K562 (cell line): Measurements from ENCODE around the gene CCDC13. TPM values are rescaled to one million over a fixed set of nuclear protein-coding genes. Genes with fewer than 3 reads are reported as not detected.

Experiments
- ATAC-seq: fragments of 200-7000 bp; cut with Tn5 transposase; 3 replicates; pipeline ENCODE4 v1.9.1; 2020; ENCODE audit warnings: moderate library complexity
- BruUV-seq: library from RNA; stranded (reverse); fragments of 400-500 nt; replicated peaks from 2 replicates; lab custom pipeline; 2021; lab: Mats Ljungman, UMichigan
- CTCF ChIA-PET: fragments of 300-600 bp; formaldehyde crosslinking; extraction: SDS; loops from one replicate; lab custom pipeline; 2021; ENCODE audit warnings: low intra/inter-chr PET ratio; lab: Yijun Ruan, JAX
- POLR2A ChIA-PET: fragments of 300-600, 350-650 bp; sonication (Branson Sonifier 250); formaldehyde crosslinking; extraction: SDS; loops from one replicate; lab custom pipeline; 2021; ENCODE audit warnings: antibody characterized with exemption, inconsistent platforms; lab: Yijun Ruan, JAX
- DNase-seq, 4 experiments: peaks; one replicate each; pipeline versions ENCODE4 v3.0.0 to v3.0.0-alpha.2; 2011 to 2018; ENCODE audit warnings: low spot score in 3 of 4, mixed read lengths in 3 of 4; ENCODE audit errors: extremely low read depth in 1 of 4
- FAIRE-seq: peaks from 2 replicates; lab custom pipeline; 2011; peaks lifted over from hg19 to GRCh38; lab: Jason Lieb, UNC
- H2AFZ ChIP-seq: 2 replicates; pipeline ENCODE4 v1.6.0; 2011; ENCODE audit warnings: low read depth, low read length, control low read depth, inconsistent platforms
- H3K27ac ChIP-seq: fragments of 200-600 bp; 3 replicates; pipeline ENCODE4 v1.8.0; 2011; ENCODE audit warnings: low read depth, mild to moderate bottlenecking, control low read depth, inconsistent platforms, low read length, moderate library complexity, mixed read lengths; ENCODE audit errors: extremely low read depth
- H3K27me3 ChIP-seq, 2 experiments: fragments of 300-600 bp in 1 of 2; 2 replicates in 1 of 2; 3 replicates in 1 of 2; pipeline versions ENCODE4 v1.6.0 to v1.8.0; 2011; ENCODE audit warnings: inconsistent platforms in 2 of 2, low read length in 2 of 2, mild to moderate bottlenecking in 1 of 2, mixed read lengths in 1 of 2, moderate library complexity in 1 of 2; ENCODE audit not compliant: control insufficient read depth in 2 of 2, insufficient read depth in 2 of 2
- H3K36me3 ChIP-seq: fragments of 300-600 bp; 3 replicates; pipeline ENCODE4 v1.8.0; 2011; ENCODE audit warnings: mild to moderate bottlenecking, low read length, inconsistent platforms; ENCODE audit not compliant: control insufficient read depth, insufficient read depth
- H3K4me1 ChIP-seq, 2 experiments: fragments of 200-600 bp in 1 of 2; replicated peaks in 1 of 2; 2 replicates in 1 of 2; 3 replicates in 1 of 2; pipeline versions ENCODE4 v1.5.1 to v1.8.0; 2011; ENCODE audit warnings: inconsistent platforms in 2 of 2, low read length in 2 of 2, mild to moderate bottlenecking in 1 of 2, mixed read lengths in 1 of 2, moderate library complexity in 1 of 2; ENCODE audit not compliant: control insufficient read depth in 2 of 2, insufficient read depth in 2 of 2
- H3K4me2 ChIP-seq: 2 replicates; pipeline ENCODE4 v1.6.1; 2011; ENCODE audit warnings: low read length, control low read depth, inconsistent platforms, mixed read lengths; ENCODE audit not compliant: insufficient read depth
- H3K4me3 ChIP-seq: fragments of 200-600 bp; sonication (generic), shearing (Covaris generic); 2 replicates; pipeline ENCODE4 v1.5.1; 2016; ENCODE audit warnings: control low read depth, inconsistent platforms
- H3K79me2 ChIP-seq: fragments of 200-600 bp; 3 replicates; pipeline ENCODE4 v1.8.0; 2011; ENCODE audit warnings: low read length, inconsistent platforms; ENCODE audit not compliant: control insufficient read depth, insufficient read depth
- H3K9ac ChIP-seq, 2 experiments: 2 replicates each; pipeline versions ENCODE4 v1.6.0 to v1.6.1; 2011; ENCODE audit warnings: low read depth in 2 of 2, low read length in 2 of 2, control low read depth in 1 of 2, inconsistent platforms in 1 of 2, mild to moderate bottlenecking in 1 of 2, mixed read lengths in 1 of 2; ENCODE audit not compliant: insufficient read depth in 1 of 2
- H3K9me1 ChIP-seq: one replicate; pipeline ENCODE4 v1.6.0; 2011; ENCODE audit warnings: inconsistent platforms, mild to moderate bottlenecking, low read length, moderate library complexity; ENCODE audit not compliant: control insufficient read depth, insufficient read depth
- H3K9me3 ChIP-seq: replicated peaks from 2 replicates; pipeline ENCODE4 v1.5.1; 2011; ENCODE audit warnings: low read depth, low read length, inconsistent platforms; ENCODE audit not compliant: control insufficient read depth, insufficient read depth
- H4K20me1 ChIP-seq: replicated peaks from 2 replicates; pipeline ENCODE4 v1.6.1; 2011; ENCODE audit warnings: low read length, inconsistent platforms, mixed read lengths; ENCODE audit not compliant: control insufficient read depth, insufficient read depth
- ADNP ChIP-seq: fragments of 200-800 bp; sonication (Bioruptor generic); IDR thresholded peaks from 2 replicates; pipeline ENCODE4 v1.6.1; 2016; ENCODE audit warnings: missing genetic modification characterization, missing compliant biosample characterization
- ATF4 ChIP-seq: fragments of 450-650 bp; formaldehyde crosslinking; IDR thresholded peaks from 2 replicates; pipeline ENCODE4 v1.4.0; 2022; ENCODE audit warnings: mild to moderate bottlenecking, moderate library complexity
- BHLHE40 ChIP-seq: IDR thresholded peaks from 2 replicates; pipeline ENCODE4 v1.6.1; 2011; ENCODE audit warnings: low read length, improper control_type of control experiment
- CTBP1 ChIP-seq: fragments of 450-650 bp; IDR thresholded peaks from 2 replicates; pipeline ENCODE4 v1.6.1; 2016; ENCODE audit warnings: borderline replicate concordance
- E2F3 ChIP-seq: fragments of 250-450 bp; sonication (Bioruptor Pico); IDR thresholded peaks from 2 replicates; pipeline ENCODE4 v1.4.0; 2020; ENCODE audit warnings: mild to moderate bottlenecking
- FOXJ2 ChIP-seq: fragments of 200-800 bp; sonication (Bioruptor generic); IDR thresholded peaks from 2 replicates; pipeline ENCODE4 v1.6.1; 2016; ENCODE audit warnings: missing genetic modification characterization, missing compliant biosample characterization
- GABPB2 ChIP-seq: fragments of 250-450 bp; sonication (Bioruptor Pico); conservative IDR thresholded peaks from 2 replicates; pipeline ENCODE4 v1.5.1; 2021; ENCODE audit warnings: mild to moderate bottlenecking
- KLF1 ChIP-seq: fragments of 450-650 bp; IDR thresholded peaks from 2 replicates; pipeline ENCODE4 v1.6.1; 2016; ENCODE audit warnings: missing genetic modification characterization, missing compliant biosample characterization
- MLLT1 ChIP-seq, 2 experiments: fragments of 450-650 bp; IDR thresholded peaks; 2 replicates each; pipeline ENCODE4 v1.6.1; 2016
- NR4A1 ChIP-seq, 2 experiments: fragments of 250-450 bp in 1 of 2; fragments of 450-650 bp in 1 of 2; sonication (Bioruptor Pico) in 1 of 2; IDR thresholded peaks; 2 replicates each; pipeline versions ENCODE4 v1.4.0 to v1.6.1; 2016 to 2020; ENCODE audit warnings: mild to moderate bottlenecking in 2 of 2, missing compliant biosample characterization in 1 of 2, missing genetic modification characterization in 1 of 2, moderate library complexity in 1 of 2
- PHB ChIP-seq: fragments of 250-450 bp; sonication (Bioruptor Pico); IDR thresholded peaks from 2 replicates; pipeline ENCODE4 v1.5.0; 2021
- POLR2A ChIP-seq: fragments of 450-650 bp; conservative IDR thresholded peaks from 2 replicates; pipeline ENCODE4 v1.6.1; 2016
- POLR3G ChIP-seq: IDR thresholded peaks from 2 replicates; pipeline ENCODE4 v1.6.1; 2011; ENCODE audit not compliant: insufficient read length, insufficient replicate concordance; ENCODE audit errors: extremely low read depth
- RBFOX2 ChIP-seq: fragments of 200-400 bp; formaldehyde crosslinking; IDR thresholded peaks from 2 replicates; pipeline ENCODE4 v1.6.1; 2017; ENCODE audit warnings: low read depth, mild to moderate bottlenecking, low read length, moderate library complexity
- SMARCB1 ChIP-seq: IDR thresholded peaks from 2 replicates; pipeline ENCODE4 v1.6.1; 2011; ENCODE audit warnings: improper control_type of control experiment, low read depth; ENCODE audit not compliant: insufficient read length
- SP1 ChIP-seq: sonication (generic); formaldehyde crosslinking; IDR thresholded peaks from 2 replicates; pipeline ENCODE4 v1.8.1; 2022; ENCODE audit warnings: mild to moderate bottlenecking, missing genetic modification reagents
- ZNF316 ChIP-seq: fragments of 450-650 bp; IDR thresholded peaks from 2 replicates; pipeline ENCODE4 v1.6.1; 2016
- ZNF41 ChIP-seq: fragments of 250-450 bp; sonication (Bioruptor Pico); conservative IDR thresholded peaks from 2 replicates; pipeline ENCODE4 v1.4.0; 2020; ENCODE audit warnings: mild to moderate bottlenecking
- ZNF444 ChIP-seq: fragments of 250-450 bp; sonication (Bioruptor Pico); IDR thresholded peaks from 2 replicates; pipeline ENCODE4 v1.4.0; 2020; ENCODE audit warnings: mild to moderate bottlenecking, moderate library complexity
- ZSCAN32 ChIP-seq: fragments of 450-650 bp; formaldehyde crosslinking; IDR thresholded peaks from 2 replicates; pipeline ENCODE4 v1.4.0; 2020; ENCODE audit warnings: mild to moderate bottlenecking, moderate library complexity
- WGBS: fragments of 100-300 bp; shearing (Covaris generic); methylation state at CpG from one replicate; pipeline ENCODE4 v1.1.6; 2016; ENCODE audit warnings: low coverage, mixed read lengths; ENCODE audit not compliant: insufficient coverage; ENCODE audit errors: missing lambda C conversion rate; 5-methylcytosine and 5-hydroxymethylcytosine counted together
- in situ Hi-C: fragments of 300-500 bp; cut with MboI; formaldehyde crosslinking; loops from 4 replicates; pipeline ENCODE4 v1.15.0; 2018; ENCODE audit warnings: inconsistent platforms, mixed read lengths
- intact Hi-C: fragments of 100-400 bp; cut with micrococcal nuclease; formaldehyde crosslinking; loops from 2 replicates; pipeline ENCODE4 v1.14.2; 2022
- polyA plus RNA-seq, 8 experiments: library from polyadenylated mRNA; depleted of rRNA in 4 of 8; stranded (reverse) in 5 of 8; unstranded in 3 of 8; fragments of >200 nt; fragmentation: Nextera tagmentation in 2 of 8; fragmentation: Illumina TruSeq in 1 of 8; extraction: Ambion mirVana in 2 of 8; extraction: Trizol in 1 of 8; gene quantifications; 2 replicates each; pipeline versions ENCODE4 v1.2.1 to v1.2.3, GENCODE V29; 2011 to 2014; ENCODE audit warnings: inconsistent platforms in 1 of 8, missing spikeins in 1 of 8
- total RNA-seq, 7 experiments: library from RNA; depleted of rRNA in 6 of 7; stranded (reverse); fragments of >200 nt in 6 of 7; fragmentation: Illumina TruSeq in 2 of 7; extraction: Trizol in 2 of 7; gene quantifications; 2 replicates each; pipeline versions ENCODE4 v1.2.1 to v1.2.3, GENCODE V29; 2011 to 2021; ENCODE audit warnings: low replicate concordance in 1 of 7
- TF ChIP-seq, protein P1 (sequence below): fragments of 450-650 bp; formaldehyde crosslinking; IDR thresholded peaks from 2 replicates; pipeline ENCODE4 v1.4.0; 2020; ENCODE audit warnings: mild to moderate bottlenecking, moderate library complexity

Gene CCDC13
- total and polyA plus RNA-seq, 9 of the 15 experiments (the other 6 are each of a cell fraction or from before 2014, with no cell fraction given) = 0.20 to 0.70 (median 0.48) TPM; not detected in 2

GRCh38 chr3:42804106-42804830 lies 31.2 kb upstream of the CCDC13 start, which contains the start of gene HIGD1A:
Gene HIGD1A (minus strand): TSS chr3:42804490. CDS start chr3:42794253, 10,237 bp downstream.
- Histone ChIP-seq H2AFZ (peak within 1 kb of the TSS; percentile 95), H3K27ac (peak within 1 kb of the TSS; percentile 83), H3K4me2 (peak within 1 kb of the TSS; percentile 88), H3K4me3 (peak within 1 kb of the TSS; percentile 75), H4K20me1 (no peaks in the 10 kb centered on the region), H3K79me2 (peaks cover 51% of the 10 kb centered on the region), H3K9ac (peak within 1 kb of the TSS; percentile 90 to 99), H3K9me1 (no peaks in the 10 kb centered on the region), H3K36me3 (peaks cover 27% of the 10 kb centered on the region; the same call in 2 of the 3 replicates), H3K9me3 (no peaks in the 10 kb centered on the region), H3K27me3 (no peaks in the 10 kb centered on the region), H3K4me1 (peaks cover 20 to 26% of the 10 kb centered on the region in 2 experiments; a peak in 4 of 5 replicates)
- POLR2A ChIA-PET = interaction anchor here (0.9 to 3.0 kb wide), 12 partner anchors 8 to 213 kb away, joined by 3 to 19 read pairs (median 4); no protein-coding TSS in a partner anchor
- ATAC-seq (peak; percentile 98), FAIRE-seq (peak; percentile 86), DNase-seq (peak; percentile 99 to 100 (median 100))
- WGBS = under 1% methylated on average over 62 of the region's 63 CpGs
- in situ Hi-C loops (no loop called here), intact Hi-C loops (no loop called here)
- CTCF ChIA-PET = no interaction called here
- BruUV-seq = no TSS peak
- TF ChIP-seq NR4A1 (CRISPR knock-in tag; IDR thresholded peaks at IDR 0.05) (0 out of 2 replicates have a peak, but pooled peaks have one; percentile 64), NR4A1 (tag; IDR thresholded peaks at IDR 0.05) (no peak), MLLT1 (IDR thresholded peaks at IDR 0.05) (peak; percentile 72 to 87; a peak in 3 of 4 replicates), ATF4 (CRISPR knock-in tag) (peak; percentile 65), ZNF444 (no peak), ADNP (tag) (no peak), SMARCB1 (peak; percentile 19), FOXJ2 (tag) (no peak), E2F3 (CRISPR knock-in tag) (0 out of 2 replicates have a peak, but pooled peaks have one; percentile 67), POLR3G (no peak), BHLHE40 (peak; percentile 89), ZSCAN32 (CRISPR knock-in tag) (peak; percentile 37), SP1 (peak; percentile 65), RBFOX2 (peak; percentile 98), ZNF41 (CRISPR knock-in tag) (0 out of 2 replicates have a peak, but pooled peaks have one; percentile 13), KLF1 (peak; percentile 51; the same call in 1 of the 2 replicates), ZNF316 (peak; percentile 33), POLR2A (peak; percentile 96), CTBP1 (peak; percentile 68), PHB (CRISPR knock-in tag) (peak; percentile 91; the same call in 1 of the 2 replicates), GABPB2 (CRISPR knock-in tag) (no peak)
- TF ChIP-seq, protein P1, sequence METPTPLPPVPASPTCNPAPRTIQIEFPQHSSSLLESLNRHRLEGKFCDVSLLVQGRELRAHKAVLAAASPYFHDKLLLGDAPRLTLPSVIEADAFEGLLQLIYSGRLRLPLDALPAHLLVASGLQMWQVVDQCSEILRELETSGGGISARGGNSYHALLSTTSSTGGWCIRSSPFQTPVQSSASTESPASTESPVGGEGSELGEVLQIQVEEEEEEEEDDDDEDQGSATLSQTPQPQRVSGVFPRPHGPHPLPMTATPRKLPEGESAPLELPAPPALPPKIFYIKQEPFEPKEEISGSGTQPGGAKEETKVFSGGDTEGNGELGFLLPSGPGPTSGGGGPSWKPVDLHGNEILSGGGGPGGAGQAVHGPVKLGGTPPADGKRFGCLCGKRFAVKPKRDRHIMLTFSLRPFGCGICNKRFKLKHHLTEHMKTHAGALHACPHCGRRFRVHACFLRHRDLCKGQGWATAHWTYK (CRISPR knock-in tag) = peak; percentile 48; the same call in 1 of the 2 replicates
